ENCODE data around the gene TNFSF12.
A peak's percentile ranks its signal among the peaks of the same experiment; 100 is the strongest.

The TNFSF12 gene

GRCh38 chr17:7569571-7569970 is 20.7 kb downstream of the TNFSF12 start:
- DNase-seq (ENCODE audit: low spot score): no peak

DNA sequence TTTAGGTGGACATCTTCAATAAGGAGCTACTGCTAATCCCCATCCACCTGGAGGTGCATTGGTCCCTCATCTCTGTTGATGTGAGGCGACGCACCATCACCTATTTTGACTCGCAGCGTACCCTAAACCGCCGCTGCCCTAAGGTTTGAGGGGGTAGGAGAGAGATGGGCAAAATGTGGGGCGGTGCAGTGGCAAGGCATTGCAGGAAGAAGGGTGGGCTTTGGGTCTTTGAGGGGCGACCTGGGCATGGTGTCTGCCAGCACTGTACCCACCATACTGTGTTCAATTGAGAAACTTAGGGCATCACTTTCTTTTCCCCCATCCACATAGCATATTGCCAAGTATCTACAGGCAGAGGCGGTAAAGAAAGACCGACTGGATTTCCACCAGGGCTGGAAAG is 21.5 kb downstream of the TNFSF12 start:
- DNase-seq (ENCODE audit: low spot score): no peak

- no peak for DNase-seq (ENCODE audit: low spot score)
Observed at GRCh38 chr17:7572338-7572587, 23.4 kb downstream of the TNFSF12 start.

DNA sequence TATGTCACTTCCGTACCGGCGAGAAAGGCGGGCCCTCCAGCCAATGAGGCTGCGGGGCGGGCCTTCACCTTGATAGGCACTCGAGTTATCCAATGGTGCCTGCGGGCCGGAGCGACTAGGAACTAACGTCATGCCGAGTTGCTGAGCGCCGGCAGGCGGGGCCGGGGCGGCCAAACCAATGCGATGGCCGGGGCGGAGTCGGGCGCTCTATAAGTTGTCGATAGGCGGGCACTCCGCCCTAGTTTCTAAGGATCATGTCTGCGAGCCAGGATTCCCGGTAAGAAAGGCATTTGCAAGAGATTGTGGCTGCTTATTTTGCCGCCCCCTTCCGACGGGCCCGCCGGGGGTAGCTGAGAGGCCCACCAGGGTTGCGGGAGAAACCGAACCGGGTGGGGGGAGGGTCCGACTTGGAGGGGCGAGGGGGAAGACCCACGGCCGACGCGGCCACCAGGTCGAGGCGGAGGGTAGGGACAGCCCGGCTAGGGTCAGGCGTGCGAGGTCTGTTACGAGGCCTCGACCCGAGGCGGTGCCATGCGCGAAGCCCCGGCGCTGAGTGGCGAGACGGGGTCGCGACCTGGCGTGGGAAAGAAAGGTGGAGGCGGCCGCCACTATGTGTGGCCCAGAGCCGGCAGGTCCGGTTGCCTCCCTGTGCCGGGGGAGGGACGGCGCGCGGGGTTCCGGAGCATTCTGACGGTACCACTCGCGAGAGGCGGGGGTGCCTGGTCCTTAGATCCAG is 23.9 kb downstream of the TNFSF12 start:
- DNase-seq (ENCODE audit: low spot score): peak; percentile 99

- DNase-seq (ENCODE audit: low spot score): peak; percentile 93
Observed at GRCh38 chr17:7573324-7574080, 24.6 kb downstream of the TNFSF12 start.

- DNase-seq (ENCODE audit: low spot score): no peak
Observed at GRCh38 chr17:7574176-7574953, 25.5 kb downstream of the TNFSF12 start.

DNA sequence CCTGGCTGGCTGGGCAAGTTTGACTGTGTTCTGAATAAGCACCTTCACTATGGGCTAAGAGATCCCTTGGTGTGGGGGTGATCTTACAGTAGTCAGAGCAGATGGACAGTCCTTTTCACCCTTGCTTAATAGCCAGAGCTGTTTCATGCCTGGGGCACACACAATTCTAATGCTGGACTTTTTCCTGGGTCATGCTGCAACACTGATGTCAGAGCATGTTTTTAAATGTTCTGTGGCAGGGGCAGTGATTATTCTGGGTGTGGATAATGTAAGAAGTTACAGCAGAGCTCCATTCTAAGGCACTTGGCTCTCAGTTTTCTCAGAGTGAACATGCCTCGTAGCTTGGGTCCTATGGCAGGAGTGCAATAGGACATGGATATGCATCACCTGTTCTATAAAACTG is 26.6 kb downstream of the TNFSF12 start:
- no peak for DNase-seq (ENCODE audit: low spot score)

- DNase-seq (ENCODE audit: low spot score): no peak
Observed at GRCh38 chr17:7575959-7576358, 27.1 kb downstream of the TNFSF12 start.

- DNase-seq (ENCODE audit: low spot score): no peak
Observed at GRCh38 chr17:7576432-7576937, 27.6 kb downstream of the TNFSF12 start.

DNA sequence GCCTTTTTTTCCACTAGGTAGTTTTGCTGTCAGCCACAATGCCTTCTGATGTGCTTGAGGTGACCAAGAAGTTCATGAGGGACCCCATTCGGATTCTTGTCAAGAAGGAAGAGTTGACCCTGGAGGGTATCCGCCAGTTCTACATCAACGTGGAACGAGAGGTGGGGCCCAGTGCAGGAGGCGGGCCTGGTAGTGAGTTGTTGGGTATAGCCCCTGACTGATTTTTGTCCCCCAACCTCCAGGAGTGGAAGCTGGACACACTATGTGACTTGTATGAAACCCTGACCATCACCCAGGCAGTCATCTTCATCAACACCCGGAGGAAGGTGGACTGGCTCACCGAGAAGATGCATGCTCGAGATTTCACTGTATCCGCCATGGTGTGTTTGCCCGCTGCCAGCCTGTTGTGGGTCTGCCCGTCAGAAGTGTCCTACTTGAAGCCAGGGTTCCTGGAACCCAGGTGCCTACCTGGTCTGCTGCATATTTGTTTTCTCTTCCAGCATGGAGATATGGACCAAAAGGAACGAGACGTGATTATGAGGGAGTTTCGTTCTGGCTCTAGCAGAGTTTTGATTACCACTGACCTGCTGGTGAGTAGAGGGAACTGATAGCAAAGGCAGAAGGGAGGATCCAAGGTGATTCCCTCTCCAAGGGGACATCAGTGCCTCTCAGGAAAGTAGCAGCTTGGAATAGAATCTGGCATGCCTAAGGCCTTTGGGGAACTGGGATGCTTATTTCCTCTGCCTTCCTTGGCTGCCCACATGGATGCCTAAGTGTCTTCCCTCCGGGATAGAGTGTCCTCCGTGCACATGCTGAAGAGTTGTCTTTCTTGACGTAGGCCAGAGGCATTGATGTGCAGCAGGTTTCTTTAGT is 28.7 kb downstream of the TNFSF12 start:
- DNase-seq (ENCODE audit: low spot score): no peak

DNA sequence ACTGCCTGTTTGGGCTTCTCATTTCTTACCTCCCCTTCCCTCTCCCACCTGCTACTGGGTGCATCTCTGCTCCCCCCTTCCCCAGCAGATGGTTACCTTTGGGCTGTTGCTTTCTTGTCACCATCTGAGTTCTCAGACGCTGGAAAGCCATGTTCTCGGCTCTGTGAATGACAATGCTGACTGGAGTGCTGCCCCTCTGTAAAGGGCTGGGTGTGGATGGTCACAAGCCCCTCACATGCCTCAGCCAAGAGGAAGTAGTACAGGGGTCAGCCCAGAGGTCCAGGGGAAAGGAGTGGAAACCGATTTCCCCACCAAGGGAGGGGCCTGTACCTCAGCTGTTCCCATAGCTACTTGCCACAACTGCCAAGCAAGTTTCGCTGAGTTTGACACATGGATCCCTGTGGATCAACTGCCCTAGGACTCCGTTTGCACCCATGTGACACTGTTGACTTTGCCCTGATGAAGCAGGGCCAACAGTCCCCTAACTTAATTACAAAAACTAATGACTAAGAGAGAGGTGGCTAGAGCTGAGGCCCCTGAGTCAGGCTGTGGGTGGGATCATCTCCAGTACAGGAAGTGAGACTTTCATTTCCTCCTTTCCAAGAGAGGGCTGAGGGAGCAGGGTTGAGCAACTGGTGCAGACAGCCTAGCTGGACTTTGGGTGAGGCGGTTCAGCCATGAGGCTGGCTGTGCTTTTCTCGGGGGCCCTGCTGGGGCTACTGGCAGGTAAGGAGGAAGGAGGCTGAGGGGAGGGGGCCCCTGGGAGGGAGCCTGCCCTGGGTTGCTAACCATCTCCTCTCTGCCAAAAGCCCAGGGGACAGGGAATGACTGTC is 30.4 kb downstream of the TNFSF12 start, which contains the start of gene CD68:
CD68 (plus strand) TSS at position 638 of the 833 bp plus-strand sequence; CDS start at position 678, 40 bp downstream.
- DNase-seq (ENCODE audit: low spot score): peak; percentile 44

GRCh38 chr17:7579834-7580603 is 31.2 kb downstream of the TNFSF12 start:
- no peak for DNase-seq (ENCODE audit: low spot score)

- no peak for DNase-seq (ENCODE audit: low spot score)
Observed at GRCh38 chr17:7580604-7581575, 32.0 kb downstream of the TNFSF12 start.

DNA sequence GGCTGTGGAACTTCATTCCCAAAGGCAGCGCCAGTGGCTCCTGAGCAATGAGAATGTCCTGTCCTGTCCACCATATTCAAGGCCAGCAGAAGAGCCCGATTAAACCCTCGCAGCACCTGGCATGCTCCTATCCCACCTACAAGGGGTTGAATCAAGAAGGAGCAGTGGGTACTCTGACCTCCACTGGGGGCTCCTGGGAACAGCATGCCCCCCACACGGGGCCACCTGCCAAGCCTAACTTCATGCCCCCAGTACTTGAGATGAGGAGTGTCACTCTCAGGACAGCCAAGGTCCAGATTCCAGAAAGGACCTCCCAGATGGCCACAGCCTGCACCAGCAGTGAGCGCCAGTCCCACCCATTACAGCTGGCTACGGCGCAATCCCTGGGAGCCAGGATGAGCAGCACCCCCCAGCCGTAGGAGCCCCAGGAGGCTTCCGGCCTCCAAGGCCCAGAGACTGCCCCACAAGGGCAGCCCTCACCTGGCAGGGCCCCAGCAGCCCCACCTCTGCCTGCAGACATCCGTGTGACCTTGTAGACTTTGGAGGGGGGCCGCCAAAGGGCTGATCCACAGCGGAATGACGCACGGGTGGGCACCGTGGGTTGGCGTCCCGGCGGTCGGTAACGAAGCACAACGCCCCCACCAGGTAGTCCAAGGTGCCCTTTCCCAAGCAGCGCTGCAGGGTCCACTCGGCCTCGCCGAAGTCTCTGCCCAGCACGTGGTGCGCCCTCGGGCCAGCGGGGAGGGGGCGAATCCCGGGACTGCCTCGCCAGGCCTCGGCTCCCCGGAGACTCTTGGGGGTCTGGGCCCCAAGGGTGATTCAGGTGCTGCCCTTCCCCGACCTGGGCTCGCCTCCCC is 33.8 kb downstream of the TNFSF12 start:
- no peak for DNase-seq (ENCODE audit: low spot score)

DNA sequence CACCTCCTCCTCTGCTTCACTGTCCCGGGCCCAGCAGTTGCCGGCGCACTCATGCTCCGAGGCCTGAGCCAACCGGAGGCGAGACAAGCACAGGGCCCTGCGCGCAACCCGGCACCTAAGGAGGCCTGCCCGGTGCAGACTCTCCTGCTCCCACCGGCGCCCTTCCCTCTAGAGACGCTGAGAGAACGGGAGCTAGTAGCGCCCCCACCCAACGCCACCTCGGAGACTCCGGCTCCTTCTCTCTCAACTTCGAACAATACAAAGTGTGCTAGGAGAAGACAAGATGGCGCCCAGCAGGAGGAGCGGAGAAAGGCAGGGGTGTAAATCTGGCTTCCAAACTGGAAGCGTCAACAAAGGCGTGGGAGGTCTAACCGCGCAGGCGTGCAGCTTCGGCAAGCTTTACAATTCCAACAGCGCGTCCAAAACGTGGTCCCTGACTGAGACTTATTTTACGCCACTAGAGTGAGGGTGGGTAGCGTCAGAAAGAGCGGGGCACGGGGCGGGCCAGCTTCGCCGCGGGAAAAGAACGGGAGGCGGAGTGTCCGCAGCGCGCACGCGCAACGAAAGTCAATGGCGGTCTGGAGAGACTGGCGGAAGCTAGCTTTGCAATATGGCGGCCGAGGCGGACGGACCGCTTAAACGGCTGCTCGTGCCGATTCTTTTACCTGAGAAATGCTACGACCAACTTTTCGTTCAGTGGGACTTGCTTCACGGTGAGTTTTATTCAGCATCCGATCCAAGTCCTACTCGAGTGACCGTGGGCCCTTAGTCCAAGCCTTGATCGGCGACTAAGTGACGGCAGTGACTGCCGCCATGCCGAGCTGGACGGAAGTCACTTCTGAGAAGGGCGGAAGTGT is 34.6 kb downstream of the TNFSF12 start, which contains the start of gene MPDU1:
MPDU1 (plus strand) TSS at position 600 of the 857 bp plus-strand sequence; CDS start at position 611, 11 bp downstream.
- peak; percentile 95 for DNase-seq (ENCODE audit: low spot score)

- no peak for DNase-seq (ENCODE audit: low spot score)
Observed at GRCh38 chr17:7586673-7587419, 38.0 kb downstream of the TNFSF12 start.

All from CD4-positive, alpha-beta T cell treated with Interleukin-6 at 100 ng/mL for 8 hours (primary cell).